Measurements from ENCODE around the gene TAF6. TPM values are rescaled to one million over a fixed set of nuclear protein-coding genes. Genes with fewer than 3 reads are reported as not detected.

The TAF6 gene
- total and polyA plus RNA-seq, 9 of the 15 experiments (the other 6 are each of a cell fraction or from before 2014, with no cell fraction given): 0.78 to 78.7 (median 21.3) TPM

DNA sequence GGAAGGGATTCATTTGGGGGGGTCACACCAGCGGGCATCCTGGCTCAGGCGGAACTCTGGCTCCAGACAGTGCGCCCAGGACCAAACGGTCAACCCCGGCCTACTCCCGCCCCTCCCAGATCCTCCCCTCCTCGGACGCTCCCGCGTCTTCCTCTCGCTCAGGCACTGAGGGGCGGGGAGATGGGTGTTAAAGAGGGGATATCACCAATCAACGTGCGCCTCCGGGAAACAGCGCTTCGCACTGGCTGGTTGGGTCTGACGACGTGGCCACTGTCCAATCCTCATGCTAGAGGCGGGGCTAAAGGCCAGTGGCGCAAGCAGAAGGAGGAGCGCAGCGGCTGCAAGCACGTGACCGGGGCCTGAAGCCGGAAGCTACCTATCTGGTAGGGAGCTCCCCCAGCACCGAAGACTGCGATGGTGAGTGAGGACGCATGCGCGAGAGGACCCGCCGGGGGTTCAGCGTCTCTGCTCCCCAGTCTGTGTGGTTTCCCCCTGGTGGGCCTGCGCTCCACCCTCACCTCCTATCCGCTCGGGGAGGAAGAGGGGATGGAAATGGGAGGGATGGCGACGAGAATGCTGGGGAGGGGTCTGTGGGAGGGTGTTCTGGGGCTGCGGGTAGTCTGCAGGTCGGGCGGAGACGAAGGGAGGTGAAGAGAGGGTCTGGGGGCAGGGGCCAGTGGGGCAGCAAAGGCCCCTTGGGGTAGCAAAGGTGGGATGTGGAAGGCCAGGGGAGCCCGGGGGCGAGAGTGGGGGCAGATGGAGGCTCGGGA, 29.6 kb upstream of the TAF6 start, which contains the start of gene LAMTOR4 (continued):
- TF ChIP-seq GATAD2B (IDR thresholded peaks at IDR 0.05; ENCODE audit: borderline replicate concordance) (no peak), BRF1 (IDR thresholded peaks at IDR 0.05; ENCODE audit: borderline replicate concordance, extremely low read depth, insufficient read length) (no peak), JUN (IDR thresholded peaks at IDR 0.05; ENCODE audit: borderline replicate concordance, low read depth, low read length) (no peak; the same call in 1 of the 2 replicates), JUN (CRISPR knock-in tag; IDR thresholded peaks at IDR 0.05; ENCODE audit: borderline replicate concordance) (no peak), HSF4 (CRISPR knock-in tag; IDR thresholded peaks at IDR 0.05; ENCODE audit: borderline replicate concordance) (no peak), KAT2B (IDR thresholded peaks at IDR 0.05; ENCODE audit: low read depth, low read length) (no peak), RFX7 (CRISPR knock-in tag; IDR thresholded peaks at IDR 0.05) (no peak), SMAD3 (CRISPR knock-in tag; conservative IDR thresholded peaks at IDR 0.05) (no peak), ZNF384 (IDR thresholded peaks at IDR 0.05; ENCODE audit: low read depth, low read length) (no peak), ZNF75A (CRISPR knock-in tag; IDR thresholded peaks at IDR 0.05) (no peak), SLC30A9 (CRISPR knock-in tag; IDR thresholded peaks at IDR 0.05) (no peak), KLF1 (tag; IDR thresholded peaks at IDR 0.05) (no peak), ELF2 (CRISPR knock-in tag; IDR thresholded peaks at IDR 0.05) (no peak), ESRRA (IDR thresholded peaks at IDR 0.05; ENCODE audit: borderline replicate concordance, low read depth) (peak; percentile 30; the same call in 1 of the 2 replicates), KLF6 (CRISPR knock-in tag; IDR thresholded peaks at IDR 0.05; ENCODE audit: borderline replicate concordance) (no peak), CBFB (CRISPR knock-in tag; IDR thresholded peaks at IDR 0.05) (peak; percentile 72)
- TF ChIP-seq, protein P1, sequence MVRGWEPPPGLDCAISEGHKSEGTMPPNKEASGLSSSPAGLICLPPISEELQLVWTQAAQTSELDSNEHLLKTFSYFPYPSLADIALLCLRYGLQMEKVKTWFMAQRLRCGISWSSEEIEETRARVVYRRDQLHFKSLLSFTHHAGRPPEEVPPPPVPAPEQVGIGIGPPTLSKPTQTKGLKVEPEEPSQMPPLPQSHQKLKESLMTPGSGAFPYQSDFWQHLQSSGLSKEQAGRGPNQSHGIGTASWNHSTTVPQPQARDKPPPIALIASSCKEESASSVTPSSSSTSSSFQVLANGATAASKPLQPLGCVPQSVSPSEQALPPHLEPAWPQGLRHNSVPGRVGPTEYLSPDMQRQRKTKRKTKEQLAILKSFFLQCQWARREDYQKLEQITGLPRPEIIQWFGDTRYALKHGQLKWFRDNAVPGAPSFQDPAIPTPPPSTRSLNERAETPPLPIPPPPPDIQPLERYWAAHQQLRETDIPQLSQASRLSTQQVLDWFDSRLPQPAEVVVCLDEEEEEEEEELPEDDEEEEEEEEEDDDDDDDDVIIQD (CRISPR knock-in tag; IDR thresholded peaks at IDR 0.05): no peak; the same call in 1 of the 2 replicates
- TF ChIP-seq, protein P2, sequence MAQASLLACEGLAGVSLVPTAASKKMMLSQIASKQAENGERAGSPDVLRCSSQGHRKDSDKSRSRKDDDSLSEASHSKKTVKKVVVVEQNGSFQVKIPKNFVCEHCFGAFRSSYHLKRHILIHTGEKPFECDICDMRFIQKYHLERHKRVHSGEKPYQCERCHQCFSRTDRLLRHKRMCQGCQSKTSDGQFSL (CRISPR knock-in tag; IDR thresholded peaks at IDR 0.05): peak; percentile 73; the same call in 1 of the 2 replicates
- TF ChIP-seq, protein P2 (tag; IDR thresholded peaks at IDR 0.05): peak in 1 of 2 experiments; percentile 67; a peak in 1 of 4 replicates
- TF ChIP-seq, protein P3, sequence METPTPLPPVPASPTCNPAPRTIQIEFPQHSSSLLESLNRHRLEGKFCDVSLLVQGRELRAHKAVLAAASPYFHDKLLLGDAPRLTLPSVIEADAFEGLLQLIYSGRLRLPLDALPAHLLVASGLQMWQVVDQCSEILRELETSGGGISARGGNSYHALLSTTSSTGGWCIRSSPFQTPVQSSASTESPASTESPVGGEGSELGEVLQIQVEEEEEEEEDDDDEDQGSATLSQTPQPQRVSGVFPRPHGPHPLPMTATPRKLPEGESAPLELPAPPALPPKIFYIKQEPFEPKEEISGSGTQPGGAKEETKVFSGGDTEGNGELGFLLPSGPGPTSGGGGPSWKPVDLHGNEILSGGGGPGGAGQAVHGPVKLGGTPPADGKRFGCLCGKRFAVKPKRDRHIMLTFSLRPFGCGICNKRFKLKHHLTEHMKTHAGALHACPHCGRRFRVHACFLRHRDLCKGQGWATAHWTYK (CRISPR knock-in tag; IDR thresholded peaks at IDR 0.05): peak; percentile 18

Measured in K562 (cell line).